ENCODE measurements around the gene GABRG3. TPM values are rescaled to one million over a fixed set of nuclear protein-coding genes. Genes with fewer than 3 reads are reported as not detected.

GABRG3 gene
- polyA plus RNA-seq, 2 of the 4 experiments (the other 2 are of a cell fraction) = 0.08 to 0.18 TPM

DNA sequence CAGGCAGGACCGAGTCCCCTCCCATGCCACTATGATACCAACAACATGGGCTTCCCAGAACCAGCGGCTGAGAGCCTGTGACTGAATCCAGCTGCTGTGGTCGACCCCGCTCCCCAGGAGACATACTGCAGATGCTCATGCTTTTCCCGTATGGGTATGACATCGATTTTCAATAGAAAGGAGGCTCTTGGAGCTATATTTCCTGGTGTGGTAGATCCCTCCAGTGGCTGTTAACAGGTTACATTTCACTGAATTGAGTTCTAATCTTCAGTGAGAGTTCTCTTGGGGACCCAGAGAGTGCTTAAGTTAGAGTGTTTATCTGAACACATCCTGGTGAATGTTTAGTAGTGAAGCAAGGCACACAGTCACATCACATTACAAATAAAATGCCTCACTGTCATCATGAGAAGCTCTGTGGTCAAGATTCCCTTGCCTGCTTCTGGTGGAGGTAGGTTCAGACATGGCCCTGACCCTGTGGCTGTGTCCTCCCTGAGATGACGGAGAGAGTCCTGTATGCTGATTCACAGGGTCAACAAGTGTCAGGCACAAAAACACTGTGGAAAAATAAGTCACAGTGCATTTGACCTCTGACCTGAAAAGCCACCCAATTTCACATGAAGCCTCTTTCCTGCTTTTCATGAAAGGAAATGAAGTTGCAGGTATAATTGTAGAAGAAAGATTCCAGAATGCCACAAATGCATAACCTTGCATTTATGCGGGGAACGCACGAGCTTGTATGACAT lies 110.9 kb downstream of the GABRG3 start:
- CTCF ChIA-PET = interaction anchor here (1.0 to 2.6 kb wide), 4 partner anchors 9 to 108 kb away, joined by 3 to 11 read pairs (median 4); no protein-coding TSS in a partner anchor
- H3K4me1 ChIP-seq = no peaks in the 10 kb centered on the region
- no peak overlapping the region for H3K4me2 ChIP-seq
- ATAC-seq (no peak), DNase-seq (ENCODE audit: low read depth in 1 of 2, low spot score in 1 of 2) (no peak), FAIRE-seq (no peak)
- POLR2A ChIA-PET = no interaction called here
- H3K4me3 ChIP-seq = no peak overlapping the region
- TF ChIP-seq MYC (IDR thresholded peaks at IDR 0.05; ENCODE audit: borderline replicate concordance, low read length) (no peak), PHF8 (IDR thresholded peaks at IDR 0.05; ENCODE audit: borderline replicate concordance, low read depth) (no peak)
- no peaks in the 10 kb centered on the region for H3K9me3 ChIP-seq
- H3K27ac ChIP-seq = no peak overlapping the region
- WGBS (ENCODE audit: missing lambda C conversion rate) = 39% methylated on average over 10 of the region's 10 CpGs

GRCh38 chr15:27082526-27082925 lies 111.5 kb downstream of the GABRG3 start:
- no peak overlapping the region for H3K4me3 ChIP-seq
- H3K4me1 ChIP-seq = no peaks in the 10 kb centered on the region
- no peak for DNase-seq (ENCODE audit: low read depth in 1 of 2, low spot score in 1 of 2)
- CTCF ChIA-PET = interaction anchor here (0.9 to 1.3 kb wide), 3 partner anchors 9 to 32 kb away, joined by 3 to 4 read pairs (median 3); no protein-coding TSS in a partner anchor
- POLR2A ChIA-PET = no interaction called here
- H3K9me3 ChIP-seq = no peaks in the 10 kb centered on the region
- no peak overlapping the region for H3K4me2 ChIP-seq
- 46% methylated on average over 8 of the region's 8 CpGs for WGBS (ENCODE audit: missing lambda C conversion rate)
- H3K27ac ChIP-seq = no peak overlapping the region
- TF ChIP-seq HOXA7 (CRISPR knock-in tag; IDR thresholded peaks at IDR 0.05) (no peak), TFCP2L1 (CRISPR knock-in tag; IDR thresholded peaks at IDR 0.05) (no peak), CBX8 (IDR thresholded peaks at IDR 0.05) (no peak), EP300 (IDR thresholded peaks at IDR 0.05) (no peak), BHLHE40 (IDR thresholded peaks at IDR 0.05; ENCODE audit: low read depth, low read length) (no peak), GATA3 (IDR thresholded peaks at IDR 0.05; ENCODE audit: borderline replicate concordance) (no peak), MAFK (IDR thresholded peaks at IDR 0.05; ENCODE audit: partially characterized antibody) (no peak), POLR2A (IDR thresholded peaks at IDR 0.05; ENCODE audit: low read length) (no peak), EHF (CRISPR knock-in tag; IDR thresholded peaks at IDR 0.05) (no peak)
- ATAC-seq = no peak
- FAIRE-seq = no peak

DNA sequence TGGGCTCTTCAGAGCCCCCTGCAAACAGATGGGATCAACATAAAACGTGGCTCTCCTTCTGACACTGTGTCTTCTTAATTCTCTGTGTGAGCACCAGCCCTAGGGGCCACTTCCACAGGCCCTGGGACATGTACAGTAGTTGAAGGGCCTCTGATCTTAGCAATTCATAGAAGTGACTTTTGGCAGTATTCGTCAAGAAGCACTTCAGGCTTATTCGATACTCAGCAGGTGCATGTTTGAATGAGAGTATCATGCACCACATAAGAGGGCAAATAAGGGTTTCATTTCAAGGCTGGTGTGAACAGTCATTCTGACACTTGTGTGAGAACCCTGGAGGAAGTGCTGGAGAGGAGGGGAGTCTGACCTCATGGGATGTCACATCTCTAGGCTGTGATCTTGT lies 113.9 kb downstream of the GABRG3 start:
- FAIRE-seq (no peak), ATAC-seq (no peak), DNase-seq (ENCODE audit: low read depth in 1 of 2, low spot score in 1 of 2) (no peak)
- ChIA-PET CTCF (no interaction called here), POLR2A (no interaction called here)
- H3K4me1 ChIP-seq = no peaks in the 10 kb centered on the region
- whole genome bisulfite sequencing (ENCODE audit: missing lambda C conversion rate) = 22% methylated on average over 3 of the region's 3 CpGs
- H3K4me3 ChIP-seq = no peak overlapping the region
- peaks cover 5% of the 10 kb centered on the region; the same call in 1 of the 3 replicates for H3K9me3 ChIP-seq
- no peak overlapping the region for H3K27ac ChIP-seq
- no peak overlapping the region for H3K4me2 ChIP-seq
- TF ChIP-seq PHF8 (IDR thresholded peaks at IDR 0.05; ENCODE audit: borderline replicate concordance, low read depth) = no peak
- TF ChIP-seq, protein P1, sequence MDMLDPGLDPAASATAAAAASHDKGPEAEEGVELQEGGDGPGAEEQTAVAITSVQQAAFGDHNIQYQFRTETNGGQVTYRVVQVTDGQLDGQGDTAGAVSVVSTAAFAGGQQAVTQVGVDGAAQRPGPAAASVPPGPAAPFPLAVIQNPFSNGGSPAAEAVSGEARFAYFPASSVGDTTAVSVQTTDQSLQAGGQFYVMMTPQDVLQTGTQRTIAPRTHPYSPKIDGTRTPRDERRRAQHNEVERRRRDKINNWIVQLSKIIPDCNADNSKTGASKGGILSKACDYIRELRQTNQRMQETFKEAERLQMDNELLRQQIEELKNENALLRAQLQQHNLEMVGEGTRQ (IDR thresholded peaks at IDR 0.05) = no peak
- TF ChIP-seq FOSB (CRISPR knock-in tag; IDR thresholded peaks at IDR 0.05) = no peak
- TF ChIP-seq REST (IDR thresholded peaks at IDR 0.05) = no peak
- no peak for TF ChIP-seq ZC3H11A (IDR thresholded peaks at IDR 0.05)
- no peak for TF ChIP-seq ZNF302 (CRISPR knock-in tag; IDR thresholded peaks at IDR 0.05)
- TF ChIP-seq HOXA7 (CRISPR knock-in tag; IDR thresholded peaks at IDR 0.05) = no peak
- no peak for TF ChIP-seq ZSCAN20 (CRISPR knock-in tag; IDR thresholded peaks at IDR 0.05)
- TF ChIP-seq, protein P2, sequence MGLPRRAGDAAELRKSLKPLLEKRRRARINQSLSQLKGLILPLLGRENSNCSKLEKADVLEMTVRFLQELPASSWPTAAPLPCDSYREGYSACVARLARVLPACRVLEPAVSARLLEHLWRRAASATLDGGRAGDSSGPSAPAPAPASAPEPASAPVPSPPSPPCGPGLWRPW (IDR thresholded peaks at IDR 0.05) = no peak
- no peak for TF ChIP-seq HOXB13 (CRISPR knock-in tag; IDR thresholded peaks at IDR 0.05; ENCODE audit: low read depth)
